ENCODE data around the gene MCF2L.

DNA sequence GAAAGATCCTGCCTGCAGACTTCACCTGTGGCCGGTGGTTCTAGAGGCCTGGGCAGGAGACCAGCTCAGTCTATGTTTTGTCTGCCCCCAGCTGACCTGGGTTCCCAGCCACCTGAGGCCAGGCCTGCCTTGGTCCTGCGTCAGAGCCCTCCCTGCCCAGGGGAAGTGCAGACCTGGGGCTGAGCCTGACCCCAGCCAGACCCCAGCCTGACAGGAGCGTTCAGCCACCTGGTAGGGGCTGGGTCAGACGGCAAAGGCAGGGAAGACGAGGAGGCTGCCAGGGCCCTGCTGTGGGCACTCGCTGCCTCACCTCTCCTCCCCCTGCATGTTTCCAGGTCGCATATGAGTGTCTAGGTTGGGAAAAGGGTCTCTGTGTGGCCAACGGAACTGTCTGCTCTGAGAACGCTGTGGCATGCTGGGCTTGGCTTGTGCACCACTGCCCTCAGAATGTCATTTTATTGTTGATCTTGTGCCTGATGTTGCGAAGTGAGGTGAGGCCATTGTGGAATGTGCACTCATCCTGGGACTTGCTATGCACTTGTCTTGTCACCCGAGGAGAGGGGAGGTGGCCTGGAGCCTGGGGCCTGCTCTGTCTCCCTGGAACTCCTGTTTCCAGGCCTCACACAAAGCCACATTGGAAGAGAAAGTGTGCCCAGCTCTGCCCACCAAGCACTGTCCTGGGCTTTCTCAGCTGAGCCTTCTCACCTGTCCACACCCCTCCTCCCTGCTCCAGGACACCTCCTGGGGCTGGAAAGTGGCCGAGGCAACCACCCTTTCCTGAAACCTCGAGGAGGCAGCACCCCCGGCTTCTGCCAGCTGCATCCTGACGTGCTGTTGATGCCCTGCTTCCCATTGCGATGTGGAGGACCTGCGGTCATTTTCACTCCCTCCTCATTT, 15.2 kb upstream of the MCF2L start:
- TF ChIP-seq POLR2AphosphoS5 (IDR thresholded peaks at IDR 0.05) (no peak), POLR2A (IDR thresholded peaks at IDR 0.05) (no peak)
- TF ChIP-seq, protein P1, sequence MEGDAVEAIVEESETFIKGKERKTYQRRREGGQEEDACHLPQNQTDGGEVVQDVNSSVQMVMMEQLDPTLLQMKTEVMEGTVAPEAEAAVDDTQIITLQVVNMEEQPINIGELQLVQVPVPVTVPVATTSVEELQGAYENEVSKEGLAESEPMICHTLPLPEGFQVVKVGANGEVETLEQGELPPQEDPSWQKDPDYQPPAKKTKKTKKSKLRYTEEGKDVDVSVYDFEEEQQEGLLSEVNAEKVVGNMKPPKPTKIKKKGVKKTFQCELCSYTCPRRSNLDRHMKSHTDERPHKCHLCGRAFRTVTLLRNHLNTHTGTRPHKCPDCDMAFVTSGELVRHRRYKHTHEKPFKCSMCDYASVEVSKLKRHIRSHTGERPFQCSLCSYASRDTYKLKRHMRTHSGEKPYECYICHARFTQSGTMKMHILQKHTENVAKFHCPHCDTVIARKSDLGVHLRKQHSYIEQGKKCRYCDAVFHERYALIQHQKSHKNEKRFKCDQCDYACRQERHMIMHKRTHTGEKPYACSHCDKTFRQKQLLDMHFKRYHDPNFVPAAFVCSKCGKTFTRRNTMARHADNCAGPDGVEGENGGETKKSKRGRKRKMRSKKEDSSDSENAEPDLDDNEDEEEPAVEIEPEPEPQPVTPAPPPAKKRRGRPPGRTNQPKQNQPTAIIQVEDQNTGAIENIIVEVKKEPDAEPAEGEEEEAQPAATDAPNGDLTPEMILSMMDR (IDR thresholded peaks at IDR 0.05): no peak
